ENCODE measurements around the gene EVX1.

Gene EVX1

DNA sequence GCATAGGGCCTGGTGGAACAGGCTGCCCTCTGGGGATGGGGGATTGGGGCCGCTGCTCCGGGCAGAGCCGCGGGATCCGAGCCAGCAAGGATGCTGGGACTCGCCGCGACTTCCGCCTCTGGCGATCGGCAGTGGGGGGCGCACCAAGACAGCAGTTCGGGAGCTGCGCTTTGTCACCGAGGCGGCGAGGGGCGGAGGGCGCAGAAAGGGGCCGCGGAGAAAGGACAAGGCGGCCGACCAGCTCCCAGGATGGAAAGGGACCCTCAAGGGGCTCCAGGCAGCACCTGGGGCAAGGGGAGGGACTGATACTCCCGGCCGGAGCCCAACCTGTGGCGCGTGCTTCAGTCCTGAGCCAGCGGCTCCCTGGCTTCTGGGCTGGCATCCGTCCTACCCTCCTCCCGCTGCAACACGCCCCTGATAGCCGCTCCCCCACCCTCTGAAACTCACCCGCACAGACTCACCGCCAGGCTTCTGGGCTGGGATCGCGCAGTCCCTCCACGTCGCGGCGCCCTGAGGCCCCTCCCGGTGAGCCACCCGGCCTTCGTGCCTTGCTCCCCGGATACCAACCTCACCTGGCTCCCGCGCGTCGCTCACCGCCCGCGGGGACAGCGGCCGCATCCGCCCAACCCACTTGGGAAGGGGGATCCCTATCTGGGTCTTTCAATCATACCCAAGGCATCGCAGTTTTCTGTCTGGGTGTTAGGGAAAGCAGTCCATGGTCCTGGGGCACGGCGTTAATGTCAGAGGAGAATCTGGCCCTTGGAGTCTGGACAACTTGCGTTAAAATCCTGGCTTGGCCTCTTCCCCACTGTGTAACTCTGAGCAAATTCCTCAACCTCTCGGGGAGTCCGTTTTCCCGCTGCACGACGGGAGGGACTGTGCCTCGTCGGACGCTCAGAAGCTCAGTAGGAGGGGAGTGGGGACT, 7.0 kb upstream of the EVX1 start:
- DNase-seq, result no peak

DNA sequence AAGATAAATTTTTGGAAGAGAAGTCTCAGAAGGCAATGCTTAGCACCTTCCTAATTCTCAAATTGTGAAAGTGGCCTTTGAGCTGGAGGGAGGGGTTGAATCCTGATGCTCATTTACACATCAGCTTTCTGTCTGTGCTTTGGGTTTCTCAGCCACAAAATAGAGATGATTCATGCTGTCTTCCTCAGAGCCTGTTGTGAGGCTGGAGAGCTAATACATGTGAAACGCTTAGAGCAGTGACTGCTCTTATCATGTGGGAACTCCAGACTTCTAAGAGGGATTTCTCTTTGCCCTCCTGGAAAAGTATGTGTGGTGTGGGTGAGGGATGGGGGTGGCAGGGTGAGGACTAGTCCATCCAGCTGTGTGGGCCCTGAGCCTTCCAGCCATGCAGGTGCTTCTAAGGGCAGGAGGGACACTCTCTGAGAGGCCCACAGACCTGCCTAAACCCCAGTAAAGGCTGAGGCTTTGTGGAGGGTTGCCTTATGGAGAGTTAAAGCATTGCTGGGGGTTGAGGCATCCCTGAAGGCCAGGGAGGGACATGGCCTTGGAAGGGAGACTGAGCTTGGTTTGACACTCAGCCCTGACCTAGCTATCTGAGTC, 4.8 kb upstream of the EVX1 start:
- no peak for DNase-seq

DNA sequence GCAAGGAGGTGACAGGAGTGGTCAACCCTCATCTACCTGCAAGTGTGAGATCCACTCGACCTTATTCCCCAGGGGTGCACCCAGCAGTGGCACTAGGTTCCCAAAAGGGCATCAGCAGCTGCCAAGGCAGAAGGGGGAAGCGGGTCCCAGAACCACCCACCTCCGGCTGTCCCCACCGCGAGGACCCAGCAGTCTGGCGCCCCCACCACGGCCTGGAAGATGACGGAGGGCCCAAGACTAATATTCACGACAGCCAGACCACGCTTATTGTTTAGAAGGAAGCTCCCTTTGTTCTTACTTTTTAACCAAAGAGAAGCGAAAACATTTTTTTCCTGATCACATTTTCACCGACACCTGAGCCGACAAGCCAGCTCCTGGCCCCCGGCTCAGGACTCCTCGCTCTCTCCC, 3.6 kb upstream of the EVX1 start:
- DNase-seq, result no peak

DNA sequence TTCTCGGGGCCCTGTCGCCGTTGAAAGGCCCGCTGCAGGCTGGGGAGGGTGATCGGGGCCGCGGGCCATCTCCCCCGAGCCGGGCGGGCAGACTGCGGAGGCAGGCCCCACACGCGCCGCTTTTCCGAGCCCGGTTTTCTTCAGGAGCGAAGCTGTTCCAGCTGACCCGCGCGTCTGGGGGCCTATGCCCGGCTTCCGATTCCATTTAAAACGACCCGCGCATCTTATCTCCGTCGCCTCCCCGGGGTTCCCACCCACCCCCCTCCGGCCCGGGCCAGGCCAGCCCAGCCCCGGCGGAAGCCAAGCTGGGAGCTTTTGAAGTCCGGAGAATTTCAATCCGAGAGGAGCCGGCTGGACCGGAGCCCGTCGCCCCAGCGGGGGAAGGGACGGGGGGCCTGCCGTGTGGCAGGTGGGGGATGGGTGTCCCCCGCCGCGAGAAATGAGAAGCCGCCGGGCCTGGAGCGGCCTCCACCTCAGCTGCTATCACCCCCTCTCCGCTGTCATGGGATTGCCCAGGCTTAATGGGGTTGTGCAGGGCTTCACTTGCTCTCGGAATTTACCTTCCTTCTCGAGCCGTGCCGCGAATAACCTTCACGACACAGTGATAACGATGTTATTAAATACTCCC, 3.1 kb upstream of the EVX1 start:
- DNase-seq, result no peak

DNA sequence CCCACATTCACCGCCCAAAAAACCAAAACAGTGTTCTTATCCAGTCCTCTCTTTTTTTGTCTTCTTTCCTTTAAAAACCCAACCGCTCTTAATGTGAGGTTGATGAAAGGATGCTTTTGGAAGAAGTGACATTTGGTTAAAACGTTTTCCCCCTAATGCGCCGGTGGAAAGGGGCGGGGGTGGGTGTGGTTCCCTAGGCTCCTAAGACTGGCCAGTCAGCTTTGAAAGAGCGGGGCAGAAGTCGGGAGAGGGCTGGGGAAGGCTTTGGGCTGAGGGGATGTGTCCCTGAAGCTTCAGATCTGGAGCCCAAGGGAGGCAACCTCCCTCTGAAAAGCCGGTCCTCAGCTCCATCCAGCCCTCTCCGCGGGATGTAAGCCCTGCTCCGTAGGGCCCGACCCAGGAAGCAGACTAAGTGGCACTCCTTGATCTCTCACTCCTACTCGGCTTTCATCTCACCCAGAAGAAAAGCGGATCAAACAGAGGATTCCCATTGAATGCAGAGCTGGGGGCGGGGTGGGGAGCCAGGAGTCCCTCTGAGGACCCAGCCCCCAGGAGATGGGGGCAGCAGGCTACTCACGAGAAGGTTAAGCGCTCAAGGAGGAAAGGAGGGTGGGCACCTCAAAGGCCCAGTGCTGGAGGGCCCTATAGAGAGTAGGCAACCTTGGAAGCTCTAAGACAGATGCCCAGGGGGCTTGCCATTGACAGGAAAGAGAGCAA, 2.4 kb upstream of the EVX1 start:
- no peak for DNase-seq

DNA sequence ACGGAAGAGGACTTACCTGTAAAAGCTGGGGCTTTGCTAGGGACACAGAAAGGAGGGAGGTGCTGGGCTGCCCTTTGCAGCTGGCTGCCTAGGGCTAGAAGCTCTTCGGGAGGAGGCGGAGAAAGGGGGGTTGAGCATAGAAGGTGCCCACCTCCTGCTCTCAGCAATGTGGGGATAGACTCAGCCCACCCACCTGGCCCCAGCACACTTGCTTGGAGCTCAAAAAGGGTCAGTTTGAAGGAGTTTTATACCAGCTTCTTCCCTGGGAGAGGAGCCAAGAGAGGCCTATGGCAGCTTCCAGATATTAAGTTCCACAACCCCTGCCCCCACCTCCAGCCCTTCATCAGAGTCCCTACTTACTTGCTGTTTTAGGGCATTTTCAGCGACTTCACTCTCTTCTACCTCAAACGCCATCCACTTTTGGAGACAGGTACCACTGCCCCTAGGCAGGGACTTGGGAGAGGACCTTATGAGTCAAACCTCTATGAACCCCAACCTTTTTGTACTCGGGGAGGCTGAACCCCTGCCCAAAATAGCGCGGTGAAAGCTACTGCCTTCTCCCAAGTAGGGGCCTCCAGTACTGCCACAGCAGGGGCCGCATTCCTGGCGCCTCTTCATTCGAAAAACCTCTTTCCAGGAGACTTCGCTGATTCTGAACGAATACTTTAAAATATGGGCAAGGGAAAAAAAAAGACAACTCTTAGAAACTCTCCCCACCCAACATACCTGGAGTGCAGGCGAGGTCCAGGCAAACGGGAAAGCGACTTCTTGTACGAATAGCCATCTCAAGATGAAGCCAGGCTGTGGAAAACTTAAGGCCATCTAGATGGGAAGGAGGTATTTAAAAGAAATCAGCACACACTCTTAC, 1.2 kb upstream of the EVX1 start:
- no peak for DNase-seq

DNA sequence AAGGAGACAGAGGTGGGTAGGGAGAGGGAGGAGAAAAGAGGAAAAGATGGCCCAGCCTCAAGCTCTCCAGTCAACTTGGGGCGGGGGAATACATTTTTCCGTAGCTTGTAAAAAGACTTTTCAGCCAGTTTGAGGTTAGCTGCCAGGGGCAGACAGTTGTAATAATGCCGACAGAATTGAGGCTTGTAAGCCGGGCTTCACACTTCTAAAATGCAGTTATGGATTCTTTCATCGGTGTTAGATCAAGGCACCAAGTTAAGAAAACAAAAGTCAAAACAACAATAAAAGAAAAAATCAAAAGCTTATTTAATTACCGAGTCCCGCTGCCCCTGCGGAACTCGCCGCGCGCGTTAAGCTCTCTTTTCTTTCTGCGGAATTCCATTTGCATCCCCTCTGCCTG, 448 bp upstream of the EVX1 start:
- DNase-seq, result no peak

DNA sequence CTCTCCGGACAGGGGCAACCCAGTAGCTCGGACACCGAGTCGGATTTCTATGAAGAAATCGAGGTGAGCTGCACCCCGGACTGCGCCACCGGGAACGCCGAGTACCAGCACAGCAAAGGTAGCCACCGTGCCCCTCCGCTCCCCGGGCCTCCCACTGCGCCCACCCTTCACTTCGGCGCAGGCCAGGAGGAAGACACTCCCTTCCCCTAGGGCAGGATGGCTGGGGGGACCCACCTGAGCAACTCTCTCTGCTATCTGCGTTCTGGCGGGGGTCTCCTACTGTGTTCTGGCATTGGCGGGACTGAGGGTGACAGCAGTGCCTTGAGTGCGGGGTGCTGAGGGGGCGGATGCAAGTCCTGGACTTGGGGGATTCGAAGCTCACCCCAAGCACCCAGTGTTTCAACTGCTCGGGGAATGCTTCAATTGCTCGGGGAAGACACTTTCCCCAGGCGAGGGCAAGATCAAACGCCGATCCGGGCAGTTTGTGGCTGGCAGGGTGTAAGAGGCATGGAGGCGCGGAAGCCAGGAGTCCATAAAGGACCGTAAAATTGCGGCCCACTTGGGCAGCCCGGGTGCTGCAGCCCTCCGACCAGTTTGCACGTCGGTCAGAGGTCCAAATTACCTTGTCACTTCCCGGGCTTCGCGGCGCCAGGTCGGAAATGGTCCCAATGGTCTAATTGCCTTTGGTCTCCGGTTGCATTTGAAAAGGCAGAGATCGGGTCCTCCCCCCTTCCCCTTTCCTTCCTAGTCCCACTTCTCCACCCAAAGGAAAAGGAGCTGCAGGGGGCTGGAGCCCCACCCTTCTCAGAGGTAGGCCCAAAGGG, 950 bp downstream of the EVX1 start:
- no peak for DNase-seq

DNA sequence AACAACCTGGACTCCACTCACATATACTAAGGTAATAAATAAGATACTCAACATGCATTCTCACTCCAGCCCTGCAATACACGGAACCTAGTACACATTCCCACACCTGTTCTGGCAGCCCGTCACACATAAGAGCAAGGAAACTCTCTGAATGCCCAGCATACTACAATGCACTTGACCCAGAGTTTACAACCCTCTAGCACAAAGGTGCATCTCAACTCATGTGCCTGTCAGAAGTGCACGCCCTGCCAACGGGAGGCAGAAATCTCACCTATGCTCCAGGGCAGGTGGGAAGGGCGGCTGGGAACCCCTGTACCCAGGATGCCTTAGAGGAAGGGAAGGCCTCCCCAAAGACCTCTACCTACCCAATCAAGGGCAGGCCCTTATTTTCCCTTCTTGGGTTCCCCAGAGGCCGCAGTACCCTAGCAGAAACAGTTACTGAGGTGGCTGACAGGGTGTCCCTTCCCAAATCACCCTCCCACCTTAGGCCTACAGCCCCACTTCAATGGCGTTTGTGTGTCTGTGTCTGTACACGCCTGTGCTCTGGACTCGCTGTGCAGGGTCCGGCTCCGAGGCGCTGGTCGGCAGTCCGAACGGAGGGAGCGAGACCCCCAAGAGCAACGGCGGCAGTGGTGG, 2.0 kb downstream of the EVX1 start:
- no peak for DNase-seq

DNA sequence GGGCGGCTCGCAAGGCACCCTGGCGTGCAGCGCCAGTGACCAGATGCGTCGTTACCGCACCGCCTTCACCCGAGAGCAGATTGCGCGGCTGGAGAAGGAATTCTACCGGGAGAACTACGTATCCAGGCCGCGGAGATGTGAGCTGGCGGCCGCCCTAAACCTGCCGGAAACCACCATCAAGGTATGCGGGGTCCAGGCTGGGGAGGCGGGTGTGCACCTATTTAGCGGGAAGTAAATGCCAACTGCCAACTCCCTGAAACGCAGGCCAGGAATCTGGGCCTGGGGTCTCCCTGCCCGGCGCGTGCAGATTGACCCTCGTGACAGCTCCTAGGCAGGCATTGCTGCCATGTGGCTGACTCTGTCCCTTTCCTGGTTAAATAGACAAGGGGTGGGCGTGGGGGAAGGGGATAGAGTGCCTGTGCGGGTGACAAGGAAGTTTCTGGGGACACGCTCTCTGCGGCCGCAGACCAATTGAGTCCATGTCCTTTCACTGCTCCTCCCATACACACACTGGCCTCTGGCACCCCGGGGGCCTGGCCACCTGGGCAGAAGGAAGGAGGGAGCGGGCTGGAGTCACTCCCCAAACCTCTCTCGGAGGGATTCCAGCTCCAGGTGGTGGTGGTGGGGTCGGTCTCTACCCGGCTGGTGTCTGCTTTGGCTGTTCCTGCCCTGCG, 2.7 kb downstream of the EVX1 start:
- no peak for DNase-seq

DNA sequence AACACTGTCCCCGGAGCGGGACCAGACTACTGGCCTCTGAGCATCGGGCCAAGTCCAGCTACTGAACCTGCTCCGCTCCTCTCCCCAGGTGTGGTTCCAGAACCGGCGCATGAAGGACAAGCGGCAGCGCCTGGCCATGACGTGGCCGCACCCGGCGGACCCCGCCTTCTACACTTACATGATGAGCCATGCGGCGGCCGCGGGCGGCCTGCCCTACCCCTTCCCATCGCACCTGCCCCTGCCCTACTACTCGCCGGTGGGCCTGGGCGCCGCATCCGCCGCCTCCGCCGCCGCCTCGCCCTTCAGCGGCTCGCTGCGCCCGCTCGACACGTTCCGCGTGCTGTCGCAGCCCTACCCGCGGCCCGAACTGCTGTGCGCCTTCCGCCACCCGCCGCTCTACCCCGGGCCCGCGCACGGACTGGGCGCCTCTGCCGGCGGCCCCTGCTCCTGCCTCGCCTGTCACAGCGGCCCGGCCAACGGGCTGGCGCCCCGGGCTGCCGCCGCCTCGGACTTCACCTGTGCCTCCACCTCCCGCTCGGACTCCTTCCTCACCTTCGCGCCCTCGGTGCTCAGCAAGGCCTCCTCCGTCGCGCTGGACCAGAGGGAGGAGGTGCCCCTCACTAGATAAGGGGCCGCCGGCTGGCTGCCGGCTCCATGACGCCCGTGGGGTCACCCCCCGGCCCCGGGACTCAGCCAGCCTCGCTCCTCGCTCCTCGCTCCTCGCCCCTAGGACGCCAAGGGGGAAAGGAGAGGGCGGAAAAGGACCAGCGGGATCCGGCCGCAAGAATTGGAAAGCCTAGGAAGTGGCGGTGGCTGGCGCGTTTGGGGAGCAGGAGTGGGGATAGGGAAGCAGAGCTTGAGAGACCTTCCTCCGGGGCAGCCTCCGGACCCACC, 3.4 kb downstream of the EVX1 start:
- no peak for DNase-seq

DNA sequence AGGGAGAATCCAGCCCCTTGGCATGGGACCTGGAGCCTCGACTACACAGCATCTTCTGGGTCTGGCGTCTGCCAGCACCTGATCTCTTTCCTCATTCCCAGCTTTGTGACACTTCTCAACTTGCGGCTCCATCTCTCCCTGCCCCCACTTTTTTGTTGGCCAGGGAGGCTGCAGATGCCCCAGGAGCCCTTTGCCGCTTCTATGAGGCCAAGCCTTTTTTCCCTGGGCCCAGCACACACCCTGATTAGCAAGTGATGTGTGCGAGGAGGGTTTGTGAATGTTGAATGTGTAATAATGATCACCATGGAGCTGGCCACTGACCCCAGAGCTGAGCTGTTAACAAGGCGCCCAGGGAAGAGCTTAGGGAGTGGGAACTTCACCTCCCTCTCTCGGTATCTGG, 4.4 kb downstream of the EVX1 start:
- DNase-seq, result no peak

DNA sequence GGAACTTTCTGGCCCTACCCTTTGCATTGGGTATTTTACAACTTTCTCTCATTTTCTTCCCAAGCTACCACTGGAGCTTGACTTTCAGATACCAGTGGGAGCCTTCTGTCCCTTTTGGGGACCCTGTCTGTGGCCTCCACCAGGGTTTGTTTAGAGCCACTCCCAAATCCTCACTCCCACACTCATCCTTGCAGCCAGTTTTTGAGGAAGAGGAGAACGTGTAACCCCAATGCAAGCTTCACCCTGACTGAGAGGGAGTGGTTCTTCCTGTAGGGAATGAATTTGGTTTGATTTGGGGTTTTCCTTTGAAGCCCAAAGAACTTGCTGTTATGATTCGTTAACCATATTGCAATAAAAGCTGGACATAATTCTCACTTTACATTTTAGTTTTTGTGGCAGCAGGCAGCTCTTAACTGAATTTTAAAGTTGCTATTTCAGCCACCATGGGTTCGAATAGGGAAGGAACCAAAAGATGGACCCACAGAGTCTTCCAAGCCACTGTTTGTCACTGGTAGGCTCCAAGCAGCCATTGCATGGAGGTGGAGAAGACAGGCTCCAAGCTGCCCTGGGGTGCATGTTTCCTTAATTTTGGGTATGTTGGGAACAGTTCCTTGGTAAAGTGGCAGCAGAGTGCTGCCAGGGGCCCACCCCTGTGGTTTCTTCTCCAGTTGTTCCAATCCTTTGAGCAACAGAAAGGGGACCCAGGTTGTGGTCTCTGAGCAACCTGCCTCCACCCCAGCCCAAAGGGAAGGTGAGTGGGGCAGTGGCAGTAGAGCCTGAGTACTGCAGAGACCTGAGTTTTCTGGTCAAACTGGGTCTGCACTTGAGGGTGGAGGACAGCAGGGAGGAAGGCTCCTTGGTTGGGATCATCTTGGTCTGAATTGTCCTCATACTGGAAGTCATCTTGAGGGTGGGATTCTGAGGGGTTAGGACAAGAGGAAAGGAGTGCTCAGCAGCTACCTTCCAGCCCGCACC, 5.1 kb downstream of the EVX1 start:
- DNase-seq, result no peak

DNA sequence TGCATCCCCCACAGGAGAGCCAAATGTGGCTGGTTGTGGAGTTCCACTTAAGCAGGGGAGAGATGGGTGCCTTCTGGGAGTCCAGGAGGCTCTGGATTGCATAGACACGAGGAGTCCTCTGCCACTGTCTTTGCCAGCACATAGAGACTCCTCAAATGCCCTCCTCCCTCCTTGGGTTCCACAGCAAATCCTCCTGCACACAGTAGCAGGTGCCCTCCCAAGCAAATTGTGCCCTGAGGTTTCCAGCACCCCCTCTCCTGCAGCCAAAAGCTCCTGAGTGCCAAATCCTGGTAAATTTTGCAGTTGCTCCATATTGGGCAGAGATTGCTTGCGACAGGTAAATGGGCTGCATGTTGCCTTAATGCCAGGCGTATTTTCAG, 5.8 kb downstream of the EVX1 start:
- DNase-seq, result no peak

DNA sequence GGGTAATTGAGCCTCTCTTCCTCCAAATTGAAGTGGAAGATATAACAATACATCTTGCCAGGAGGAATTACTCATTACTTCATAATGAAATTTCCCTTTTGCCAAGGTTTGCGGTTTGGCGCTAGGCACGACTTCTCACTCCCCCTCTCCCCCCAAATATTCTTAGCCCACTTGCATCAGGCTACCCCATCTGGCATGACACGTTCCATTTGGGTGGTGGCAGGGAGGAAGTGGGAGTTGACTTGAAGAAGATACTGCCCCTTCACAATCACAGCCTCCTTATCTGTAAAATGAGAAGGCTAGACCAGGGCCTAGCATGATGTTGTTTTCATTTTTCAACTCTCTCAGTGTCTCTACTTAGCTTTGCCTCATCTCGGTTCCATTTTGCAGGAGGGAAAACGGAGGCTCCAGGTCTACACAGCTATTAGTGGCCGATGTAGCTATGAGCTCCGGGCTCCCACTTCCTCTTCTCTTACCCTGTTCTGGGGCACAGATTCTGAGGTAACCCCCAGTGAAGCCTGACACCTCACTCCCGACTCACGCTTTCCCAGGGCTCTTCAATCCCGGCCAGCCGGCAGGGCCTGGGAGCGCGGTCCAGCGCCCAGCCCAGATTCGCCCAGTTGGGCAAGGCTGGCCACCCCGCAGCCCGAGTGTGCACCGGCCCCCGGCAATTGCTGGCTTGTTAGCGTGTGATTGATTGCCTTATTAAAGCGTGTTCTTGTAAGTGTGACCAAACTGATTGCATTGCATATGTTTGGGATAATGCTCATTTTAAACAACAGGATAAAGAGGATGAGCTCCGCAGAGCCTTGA, 6.5 kb downstream of the EVX1 start:
- DNase-seq, result no peak

DNA sequence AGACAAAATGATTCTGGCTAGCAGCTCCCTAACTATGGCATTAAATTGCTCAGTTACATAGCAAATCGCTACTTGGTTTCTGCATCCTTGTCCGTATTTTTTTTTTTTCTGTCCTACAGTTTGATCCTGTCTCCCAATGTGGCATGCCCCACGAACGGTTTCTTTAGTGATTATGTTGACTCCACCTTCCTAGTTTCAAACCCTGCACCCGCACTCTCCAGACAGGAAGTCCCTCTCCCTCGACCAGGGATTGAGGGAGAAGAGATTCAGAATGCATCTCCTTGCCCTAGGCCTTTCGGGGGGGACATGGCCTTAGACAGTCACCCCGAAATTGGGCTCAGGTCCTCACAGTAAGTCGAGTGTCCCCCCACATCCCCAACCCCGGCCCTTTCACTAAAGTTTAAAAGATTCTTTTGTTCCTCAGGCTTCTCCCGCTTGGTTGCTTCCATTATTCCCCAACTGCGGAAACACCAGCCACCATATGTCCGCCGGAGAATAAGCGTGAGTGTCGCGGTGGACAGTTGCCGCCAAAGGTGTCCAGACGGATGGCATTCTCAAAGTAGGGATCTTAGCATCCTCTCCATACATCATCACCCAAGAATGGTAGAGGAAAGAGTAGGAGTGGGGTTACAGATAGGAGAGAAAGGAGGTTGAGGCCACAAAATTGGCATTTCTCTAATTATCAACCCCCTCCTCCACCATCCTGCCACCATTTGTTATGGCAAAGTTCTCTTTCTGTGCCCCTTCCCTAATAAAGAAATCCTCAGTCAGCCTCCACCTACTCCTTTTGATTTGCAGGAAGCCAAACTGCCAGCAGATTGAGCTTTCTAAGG, 7.3 kb downstream of the EVX1 start:
- DNase-seq, result no peak

Measured in stimulated activated CD4-positive, alpha-beta T cell treated with anti-CD3 and anti-CD28 coated beads, Interleukin-4, amount 100 ng/mL, for 24 hours (primary cell).